ENCODE measurements around the gene LY6G6F. TPM values are rescaled to one million over a fixed set of nuclear protein-coding genes. Genes with fewer than 3 reads are reported as not detected.

The LY6G6F gene
- total RNA-seq, 2 donors from 2014 or later = not detected

DNA sequence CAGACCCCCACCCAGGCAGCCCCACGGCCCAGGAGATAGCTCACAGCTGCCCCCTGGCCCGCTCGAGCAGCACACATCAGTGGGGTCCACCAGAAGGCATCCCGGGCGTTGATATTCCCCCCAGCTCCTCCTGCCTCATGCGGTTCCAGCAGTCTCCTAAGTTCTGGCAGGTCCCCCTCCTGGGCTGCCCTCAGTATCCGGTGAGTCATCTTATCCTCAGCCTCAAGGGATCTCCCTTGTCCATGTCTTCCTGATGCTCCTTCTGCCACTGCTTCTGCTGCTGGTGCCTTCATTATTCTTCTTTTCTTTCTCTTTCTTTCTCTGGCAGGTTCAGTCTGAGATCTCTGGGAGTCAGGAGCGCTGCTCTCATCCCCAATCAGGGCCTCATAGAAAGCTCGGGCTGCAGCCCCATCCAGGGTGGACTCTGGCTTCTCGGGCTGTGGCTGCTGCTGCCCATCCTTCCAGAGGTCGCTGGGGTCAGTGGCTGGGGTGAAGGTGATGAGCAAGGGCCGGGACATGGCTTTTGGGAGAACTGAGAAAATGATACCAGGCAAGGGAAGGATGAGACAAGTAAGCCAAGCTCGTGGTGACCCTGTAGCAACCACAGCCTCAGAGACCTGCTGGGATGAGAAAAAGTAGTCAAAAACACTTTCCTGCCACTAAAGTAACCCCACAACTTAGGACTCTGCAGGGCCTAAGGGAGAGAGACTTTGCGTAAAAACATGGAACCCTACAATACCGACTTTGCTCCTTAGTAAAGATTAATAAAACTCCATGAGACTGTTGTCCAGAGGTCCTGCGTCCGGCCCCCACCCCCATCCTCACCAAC lies 42.5 kb upstream of the LY6G6F start:
- Histone ChIP-seq H3K9me3 (no peaks in the 10 kb centered on the region), H3K4me3 (peak overlapping the region; percentile 84 to 92), H3K27me3 (no peaks in the 10 kb centered on the region), H3K27ac (peak overlapping the region; percentile 89 to 97), H3K4me1 (peaks cover 0 to 58% of the 10 kb centered on the region in 2 donors), H3K36me3 (peaks cover 33% of the 10 kb centered on the region)
- TF ChIP-seq, protein P1, sequence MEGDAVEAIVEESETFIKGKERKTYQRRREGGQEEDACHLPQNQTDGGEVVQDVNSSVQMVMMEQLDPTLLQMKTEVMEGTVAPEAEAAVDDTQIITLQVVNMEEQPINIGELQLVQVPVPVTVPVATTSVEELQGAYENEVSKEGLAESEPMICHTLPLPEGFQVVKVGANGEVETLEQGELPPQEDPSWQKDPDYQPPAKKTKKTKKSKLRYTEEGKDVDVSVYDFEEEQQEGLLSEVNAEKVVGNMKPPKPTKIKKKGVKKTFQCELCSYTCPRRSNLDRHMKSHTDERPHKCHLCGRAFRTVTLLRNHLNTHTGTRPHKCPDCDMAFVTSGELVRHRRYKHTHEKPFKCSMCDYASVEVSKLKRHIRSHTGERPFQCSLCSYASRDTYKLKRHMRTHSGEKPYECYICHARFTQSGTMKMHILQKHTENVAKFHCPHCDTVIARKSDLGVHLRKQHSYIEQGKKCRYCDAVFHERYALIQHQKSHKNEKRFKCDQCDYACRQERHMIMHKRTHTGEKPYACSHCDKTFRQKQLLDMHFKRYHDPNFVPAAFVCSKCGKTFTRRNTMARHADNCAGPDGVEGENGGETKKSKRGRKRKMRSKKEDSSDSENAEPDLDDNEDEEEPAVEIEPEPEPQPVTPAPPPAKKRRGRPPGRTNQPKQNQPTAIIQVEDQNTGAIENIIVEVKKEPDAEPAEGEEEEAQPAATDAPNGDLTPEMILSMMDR (IDR thresholded peaks at IDR 0.05) = no peak
- peak; percentile 80 for DNase-seq (ENCODE audit: low spot score)

DNA sequence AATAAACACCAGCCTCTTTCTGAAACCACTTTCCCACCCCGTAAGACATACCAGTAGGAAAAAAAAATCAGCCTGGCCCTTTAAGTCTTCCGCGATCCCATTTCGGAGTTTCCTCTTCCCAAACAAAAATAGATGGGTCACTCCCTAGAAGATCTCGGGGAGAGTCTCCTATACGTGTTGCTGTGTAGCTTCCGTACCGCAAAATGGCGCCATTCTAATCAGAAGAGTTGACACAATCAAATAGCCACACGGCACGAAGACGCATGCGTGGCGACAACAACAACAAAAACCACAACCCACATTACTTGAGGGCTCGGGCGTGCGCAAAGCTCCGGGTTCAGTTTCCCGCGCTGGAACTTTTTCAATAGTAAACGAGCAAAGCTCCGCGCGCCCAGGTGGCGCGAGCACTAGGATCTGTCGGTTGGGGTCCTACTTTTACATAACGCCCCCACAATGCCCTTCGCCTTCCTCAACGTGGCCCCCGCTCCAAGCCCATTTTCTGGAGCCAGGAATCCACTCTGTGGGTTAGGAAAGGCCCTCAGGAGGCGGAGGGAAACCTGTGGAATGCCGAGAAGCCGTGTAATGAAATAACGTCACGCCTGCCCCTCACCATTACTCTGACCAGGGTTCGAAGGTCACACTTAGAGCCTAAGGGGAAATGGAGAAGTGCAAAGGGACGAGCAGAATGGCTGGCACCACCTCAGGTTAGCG lies 41.7 kb upstream of the LY6G6F start, which contains the start of gene GPANK1:
TSS of gene GPANK1 (minus strand) at position 208 of the 711 bp plus-strand sequence. CDS start 519 bp downstream, outside the sequence.
- Histone ChIP-seq H3K4me3 (peak within 1 kb of the TSS; percentile 84 to 92), H3K27me3 (no peaks in the 10 kb centered on the region), H3K27ac (peak within 1 kb of the TSS; percentile 89 to 97), H3K4me1 (peaks cover 0 to 50% of the 10 kb centered on the region in 2 donors), H3K36me3 (peaks cover 40% of the 10 kb centered on the region), H3K9me3 (no peaks in the 10 kb centered on the region)
- TF ChIP-seq, protein P1 (IDR thresholded peaks at IDR 0.05) = no peak
- DNase-seq (ENCODE audit: low spot score) = peak; percentile 96

DNA sequence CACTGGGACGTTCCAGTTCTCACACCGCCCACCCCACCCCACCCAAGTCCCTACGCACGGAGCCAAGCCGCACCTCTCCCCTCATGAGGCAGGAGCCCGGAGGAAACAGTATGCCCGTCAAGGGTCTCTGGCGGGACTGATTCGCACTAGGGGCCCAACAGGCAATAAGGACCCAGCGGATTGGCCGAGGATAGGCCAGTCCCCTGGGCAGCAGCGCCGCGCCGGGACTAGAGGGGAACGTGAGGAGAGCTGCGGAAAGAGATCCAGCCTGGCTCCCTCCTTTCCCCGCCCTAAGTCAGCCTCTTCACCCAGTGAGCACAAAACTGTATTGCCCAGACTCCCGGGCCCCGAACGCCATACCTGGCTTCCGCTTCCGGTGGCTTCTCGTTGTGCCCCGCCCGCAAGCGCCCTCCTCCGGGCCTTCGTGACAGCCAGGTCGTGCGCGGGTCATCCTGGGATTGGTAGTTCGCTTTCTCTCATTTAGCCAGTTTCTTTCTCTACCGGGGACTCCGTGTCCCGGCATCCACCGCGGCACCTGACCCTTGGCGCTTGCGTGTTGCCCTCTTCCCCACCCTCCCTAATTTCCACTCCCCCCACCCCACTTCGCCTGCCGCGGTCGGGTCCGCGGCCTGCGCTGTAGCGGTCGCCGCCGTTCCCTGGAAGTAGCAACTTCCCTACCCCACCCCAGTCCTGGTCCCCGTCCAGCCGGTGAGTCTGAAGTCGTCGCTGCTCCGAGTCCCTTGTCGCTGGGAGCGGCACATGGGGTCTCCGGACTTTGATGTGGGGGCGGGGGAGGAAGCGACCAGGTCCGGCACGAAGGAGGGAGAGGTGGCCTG lies 40.9 kb upstream of the LY6G6F start, which contains the start of gene CSNK2B:
TSS of gene CSNK2B (plus strand) at position 580 of the 836 bp plus-strand sequence. CDS start 752 bp downstream, outside the sequence.
- peaks cover 0 to 48% of the 10 kb centered on the region in 2 donors for H3K4me1 ChIP-seq
- no peaks in the 10 kb centered on the region for H3K9me3 ChIP-seq
- no peaks in the 10 kb centered on the region for H3K27me3 ChIP-seq
- TF ChIP-seq, protein P1 (IDR thresholded peaks at IDR 0.05) = no peak
- H3K36me3 ChIP-seq = peaks cover 48% of the 10 kb centered on the region
- DNase-seq (ENCODE audit: low spot score) = peak; percentile 99
- peak within 1 kb of the TSS; percentile 84 to 92 for H3K4me3 ChIP-seq
- peak within 1 kb of the TSS; percentile 89 to 97 for H3K27ac ChIP-seq

DNA sequence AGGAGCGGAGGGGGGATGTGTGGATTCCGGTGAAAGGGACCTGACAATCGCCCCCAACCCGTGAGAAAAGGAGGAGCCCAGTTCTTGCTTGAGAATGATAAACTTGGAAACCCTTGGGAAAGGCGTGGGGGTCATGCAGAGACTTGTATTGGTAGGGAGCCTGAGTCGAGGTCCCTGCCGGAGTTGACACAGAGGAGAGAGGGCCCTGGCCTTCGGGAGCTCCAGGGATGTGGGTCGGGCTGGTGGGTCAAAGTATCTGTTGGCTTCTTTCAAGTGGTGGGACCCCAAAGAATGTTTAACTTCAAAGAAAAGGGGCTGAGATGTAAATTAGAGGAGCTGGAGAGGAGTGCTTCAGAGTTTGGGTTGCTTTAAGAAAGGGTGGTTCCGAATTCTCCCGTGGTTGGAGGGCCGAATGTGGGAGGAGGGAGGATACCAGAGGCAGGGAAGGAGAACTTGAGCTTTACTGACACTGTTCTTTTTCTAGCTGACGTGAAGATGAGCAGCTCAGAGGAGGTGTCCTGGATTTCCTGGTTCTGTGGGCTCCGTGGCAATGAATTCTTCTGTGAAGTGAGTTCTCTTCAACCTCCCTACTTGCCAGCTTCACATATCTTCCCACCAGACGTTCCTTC lies 40.2 kb upstream of the LY6G6F start:
- H3K4me1 ChIP-seq = peaks cover 0 to 41% of the 10 kb centered on the region in 2 donors
- H3K4me3 ChIP-seq = peak overlapping the region; percentile 84 to 92
- no peaks in the 10 kb centered on the region for H3K9me3 ChIP-seq
- H3K27me3 ChIP-seq = no peaks in the 10 kb centered on the region
- peaks cover 55% of the 10 kb centered on the region for H3K36me3 ChIP-seq
- DNase-seq (ENCODE audit: low spot score) = no peak
- TF ChIP-seq, protein P1 (IDR thresholded peaks at IDR 0.05) = no peak
- peak overlapping the region; percentile 89 to 97 for H3K27ac ChIP-seq

DNA sequence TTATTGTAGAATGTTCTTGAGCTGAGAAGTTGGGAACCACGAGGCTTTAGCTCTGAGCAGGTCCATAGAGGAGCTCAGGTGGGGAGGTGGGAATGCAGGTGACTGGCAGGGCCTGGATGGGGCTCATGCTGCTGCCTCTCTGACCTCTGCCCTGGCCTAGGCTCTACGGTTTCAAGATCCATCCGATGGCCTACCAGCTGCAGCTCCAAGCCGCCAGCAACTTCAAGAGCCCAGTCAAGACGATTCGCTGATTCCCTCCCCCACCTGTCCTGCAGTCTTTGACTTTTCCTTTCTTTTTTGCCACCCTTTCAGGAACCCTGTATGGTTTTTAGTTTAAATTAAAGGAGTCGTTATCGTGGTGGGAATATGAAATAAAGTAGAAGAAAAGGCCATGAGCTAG lies 37.0 kb upstream of the LY6G6F start, which contains the start of gene LY6G5B:
TSS of gene LY6G5B (plus strand) at position 301 of the 400 bp plus-strand sequence. CDS start 975 bp downstream, outside the sequence.
- H3K27me3 ChIP-seq = no peaks in the 10 kb centered on the region
- H3K4me1 ChIP-seq = peaks cover 0 to 17% of the 10 kb centered on the region in 2 donors
- peaks cover 65% of the 10 kb centered on the region for H3K36me3 ChIP-seq
- H3K9me3 ChIP-seq = no peaks in the 10 kb centered on the region
- no peak within 1 kb of the TSS for H3K4me3 ChIP-seq
- DNase-seq (ENCODE audit: low spot score) = no peak
- TF ChIP-seq, protein P1 (IDR thresholded peaks at IDR 0.05) = no peak
- no peak within 1 kb of the TSS for H3K27ac ChIP-seq

All from right atrium auricular region (tissue), 2 donors.